ENCODE measurements around the gene SH3PXD2B. TPM values are rescaled to one million over a fixed set of nuclear protein-coding genes. Genes with fewer than 3 reads are reported as not detected.

The SH3PXD2B gene
- total RNA-seq, 2 experiments from 2014 or later = 0.60 to 0.95 TPM

DNA sequence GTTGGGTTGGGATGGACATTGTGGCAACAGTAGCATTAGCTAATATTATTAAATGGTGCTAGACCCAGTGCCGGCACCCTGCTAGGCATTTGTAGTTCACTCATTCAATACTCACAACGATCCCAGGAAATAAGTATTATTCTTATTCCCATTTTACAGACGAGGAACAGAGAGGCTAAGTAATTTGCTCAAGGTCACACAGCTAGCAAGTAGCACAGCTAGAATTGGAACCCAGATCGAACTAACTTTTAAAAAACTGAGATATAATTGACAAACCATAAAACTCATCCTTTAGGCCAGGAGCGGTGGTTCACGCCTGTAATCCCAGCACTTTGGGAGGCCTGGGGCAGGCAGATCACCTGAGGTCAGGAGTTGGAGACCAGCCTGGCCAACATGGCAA lies 79.5 kb downstream of the SH3PXD2B start:
- Histone ChIP-seq H3K4me1 (ENCODE audit: insufficient read depth, low read length) (no peaks in the 10 kb centered on the region), H3K27me3 (ENCODE audit: control insufficient read depth in 1 of 2, insufficient read depth in 2 of 2, low read length in 2 of 2) (no peaks in the 10 kb centered on the region), H3K4me3 (ENCODE audit: low read length) (no peak overlapping the region), H3K9me3 (ENCODE audit: control insufficient read depth in 1 of 2, insufficient read depth in 1 of 2, low read length in 2 of 2) (peaks cover 15 to 20% of the 10 kb centered on the region in 2 experiments), H3K27ac (ENCODE audit: low read depth in 1 of 2, low read length in 2 of 2) (no peak overlapping the region), H3K36me3 (ENCODE audit: insufficient read depth, low read length) (no peaks in the 10 kb centered on the region)
- Mint-ChIP-seq H3K36me3 (ENCODE audit: low read depth) (peaks cover 3% of the 10 kb centered on the region), H3K9me3 (peaks cover 9% of the 10 kb centered on the region), H3K4me3 (no peak overlapping the region), H3K27ac (no peak overlapping the region), H3K4me1 (ENCODE audit: low read depth) (no peaks in the 10 kb centered on the region), H3K27me3 (no peaks in the 10 kb centered on the region)
- intact Hi-C loops (cut with DNase I, micrococcal nuclease) = no loop called here
- DNase-seq (no peak), ATAC-seq (ENCODE audit: poor library complexity) (no peak)
- CTCF ChIA-PET = no interaction called here
- TF ChIP-seq, protein P1, sequence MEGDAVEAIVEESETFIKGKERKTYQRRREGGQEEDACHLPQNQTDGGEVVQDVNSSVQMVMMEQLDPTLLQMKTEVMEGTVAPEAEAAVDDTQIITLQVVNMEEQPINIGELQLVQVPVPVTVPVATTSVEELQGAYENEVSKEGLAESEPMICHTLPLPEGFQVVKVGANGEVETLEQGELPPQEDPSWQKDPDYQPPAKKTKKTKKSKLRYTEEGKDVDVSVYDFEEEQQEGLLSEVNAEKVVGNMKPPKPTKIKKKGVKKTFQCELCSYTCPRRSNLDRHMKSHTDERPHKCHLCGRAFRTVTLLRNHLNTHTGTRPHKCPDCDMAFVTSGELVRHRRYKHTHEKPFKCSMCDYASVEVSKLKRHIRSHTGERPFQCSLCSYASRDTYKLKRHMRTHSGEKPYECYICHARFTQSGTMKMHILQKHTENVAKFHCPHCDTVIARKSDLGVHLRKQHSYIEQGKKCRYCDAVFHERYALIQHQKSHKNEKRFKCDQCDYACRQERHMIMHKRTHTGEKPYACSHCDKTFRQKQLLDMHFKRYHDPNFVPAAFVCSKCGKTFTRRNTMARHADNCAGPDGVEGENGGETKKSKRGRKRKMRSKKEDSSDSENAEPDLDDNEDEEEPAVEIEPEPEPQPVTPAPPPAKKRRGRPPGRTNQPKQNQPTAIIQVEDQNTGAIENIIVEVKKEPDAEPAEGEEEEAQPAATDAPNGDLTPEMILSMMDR (IDR thresholded peaks at IDR 0.05) = no peak
- POLR2A ChIA-PET = no interaction called here

DNA sequence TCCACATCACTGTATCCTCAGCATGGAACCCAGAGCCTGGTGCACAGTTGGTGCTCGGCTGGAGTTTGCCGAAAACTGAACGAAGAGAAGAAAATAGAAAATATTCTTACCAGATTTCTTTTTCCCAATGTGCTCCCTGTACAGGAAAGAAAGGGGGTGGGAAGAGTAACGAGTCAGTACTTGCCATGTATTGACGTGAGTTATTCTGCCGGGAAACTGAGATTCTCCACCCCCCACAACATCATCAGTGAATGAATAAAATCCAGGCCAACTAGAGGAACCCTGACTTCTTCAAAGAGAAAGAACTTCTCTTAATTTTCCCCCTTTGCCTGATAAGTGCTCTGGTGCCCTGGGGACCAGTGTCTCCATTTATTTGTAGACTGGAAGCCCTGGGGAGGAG lies 80.6 kb downstream of the SH3PXD2B start:
- Histone ChIP-seq H3K27ac (ENCODE audit: low read depth in 1 of 2, low read length in 2 of 2) (no peak overlapping the region), H3K9me3 (ENCODE audit: control insufficient read depth in 1 of 2, insufficient read depth in 1 of 2, low read length in 2 of 2) (peaks cover 15 to 20% of the 10 kb centered on the region in 2 experiments), H3K27me3 (ENCODE audit: control insufficient read depth in 1 of 2, insufficient read depth in 2 of 2, low read length in 2 of 2) (no peaks in the 10 kb centered on the region), H3K4me1 (ENCODE audit: insufficient read depth, low read length) (no peaks in the 10 kb centered on the region), H3K36me3 (ENCODE audit: insufficient read depth, low read length) (no peaks in the 10 kb centered on the region), H3K4me3 (ENCODE audit: low read length) (no peak overlapping the region)
- CTCF ChIA-PET = no interaction called here
- Mint-ChIP-seq H3K27me3 (no peaks in the 10 kb centered on the region), H3K9me3 (peaks cover 9% of the 10 kb centered on the region), H3K36me3 (ENCODE audit: low read depth) (peaks cover 3% of the 10 kb centered on the region), H3K4me1 (ENCODE audit: low read depth) (no peaks in the 10 kb centered on the region), H3K27ac (no peak overlapping the region), H3K4me3 (no peak overlapping the region)
- ATAC-seq (ENCODE audit: poor library complexity) (no peak), DNase-seq (no peak)
- intact Hi-C loops (cut with DNase I, micrococcal nuclease) = no loop called here
- POLR2A ChIA-PET = no interaction called here
- TF ChIP-seq, protein P1 (IDR thresholded peaks at IDR 0.05) = no peak

DNA sequence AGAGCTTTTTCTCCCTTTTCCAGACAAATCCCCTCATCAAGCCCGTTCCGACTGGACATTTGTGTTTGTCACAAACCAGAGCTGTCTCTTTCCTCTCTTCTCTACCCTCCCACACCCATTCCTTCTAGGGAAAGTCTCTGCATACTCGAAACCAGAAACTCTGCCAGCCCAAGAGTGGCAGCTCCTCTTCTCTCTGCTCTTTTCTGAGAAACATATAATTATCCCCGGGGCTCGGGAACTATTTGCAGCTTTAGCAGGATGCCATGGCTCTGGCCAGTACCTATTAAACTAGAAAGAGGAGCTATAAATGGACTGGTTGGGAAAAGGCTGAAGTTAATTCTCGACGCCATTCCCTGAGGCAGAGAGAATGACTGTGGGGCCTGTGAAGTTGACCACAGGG lies 82.6 kb downstream of the SH3PXD2B start:
- Mint-ChIP-seq H3K4me1 (ENCODE audit: low read depth) (no peaks in the 10 kb centered on the region), H3K4me3 (no peak overlapping the region), H3K9me3 (peaks cover 11% of the 10 kb centered on the region), H3K27me3 (no peaks in the 10 kb centered on the region), H3K27ac (no peak overlapping the region), H3K36me3 (ENCODE audit: low read depth) (peaks cover 3% of the 10 kb centered on the region)
- POLR2A ChIA-PET = no interaction called here
- TF ChIP-seq, protein P1 (IDR thresholded peaks at IDR 0.05) = no peak
- CTCF ChIA-PET = no interaction called here
- Histone ChIP-seq H3K36me3 (ENCODE audit: insufficient read depth, low read length) (no peaks in the 10 kb centered on the region), H3K27me3 (ENCODE audit: control insufficient read depth in 1 of 2, insufficient read depth in 2 of 2, low read length in 2 of 2) (no peaks in the 10 kb centered on the region), H3K4me1 (ENCODE audit: insufficient read depth, low read length) (no peaks in the 10 kb centered on the region), H3K9me3 (ENCODE audit: control insufficient read depth in 1 of 2, insufficient read depth in 1 of 2, low read length in 2 of 2) (peaks cover 15 to 23% of the 10 kb centered on the region in 2 experiments), H3K27ac (ENCODE audit: low read depth in 1 of 2, low read length in 2 of 2) (no peak overlapping the region), H3K4me3 (ENCODE audit: low read length) (no peak overlapping the region)
- intact Hi-C loops (cut with DNase I, micrococcal nuclease) = no loop called here
- no peak for DNase-seq
- ATAC-seq (ENCODE audit: poor library complexity) = no peak

Data from CD4-positive, alpha-beta T cell (primary cell).